AG04450 (cell line): ENCODE measurements around the gene SLC36A1. TPM values are rescaled to one million over a fixed set of nuclear protein-coding genes. Genes with fewer than 3 reads are reported as not detected.

ENCODE experiments used
- CTCF ChIA-PET: fragments of 300-600, 350-600 bp; formaldehyde crosslinking; extraction: SDS; loops from one replicate; lab custom pipeline; 2022; ENCODE audit warnings: antibody characterized with exemption, inconsistent platforms; lab: Charles Lee
- POLR2A ChIA-PET: fragments of 350-600 bp; formaldehyde crosslinking; extraction: SDS; loops from one replicate; lab custom pipeline; 2021; ENCODE audit warnings: antibody characterized with exemption, inconsistent platforms; lab: Yijun Ruan, JAX
- DNase-seq: peaks from one replicate; pipeline ENCODE4 v3.0.0-alpha.2; 2011; ENCODE audit warnings: low read depth, low spot score
- H3K27ac ChIP-seq: one replicate; pipeline ENCODE4 v1.5.1; 2012; ENCODE audit warnings: low read depth, low read length, control low read depth
- H3K27me3 ChIP-seq: one replicate; pipeline ENCODE4 v1.6.0; 2012; ENCODE audit warnings: low read length; ENCODE audit not compliant: control insufficient read depth, insufficient read depth
- H3K4me3 ChIP-seq: 2 replicates; pipeline ENCODE4 v1.5.1; 2011; ENCODE audit warnings: mild to moderate bottlenecking, low read depth, low read length, control low read depth
- H3K9me3 ChIP-seq: 2 replicates; pipeline ENCODE4 v1.5.1; 2012; ENCODE audit warnings: low read length; ENCODE audit not compliant: control insufficient read depth, insufficient read depth
- CTCF ChIP-seq: IDR thresholded peaks from 2 replicates; pipeline ENCODE4 v1.5.1; 2011; ENCODE audit warnings: low read depth, low read length, control low read depth, inconsistent platforms
- polyA plus RNA-seq: library from polyadenylated mRNA; depleted of rRNA; stranded (reverse); fragments of >200 nt; gene quantifications from 2 replicates; pipeline ENCODE4 v1.2.3, GENCODE V29; 2011

SLC36A1 gene
- polyA plus RNA-seq, 1 experiment = 22.2 TPM

GRCh38 chr5:151448038-151448985 lies 909 bp downstream of the SLC36A1 start:
- peak; percentile 18; the same call in 1 of the 2 replicates for TF ChIP-seq CTCF
- ChIA-PET CTCF (interaction anchor here (0.6 to 6.4 kb wide), 23 partner anchors 10 to 323 kb away, joined by 3 to 101 read pairs (median 5); no protein-coding TSS in a partner anchor), POLR2A (interaction anchor here (1.1 to 1.2 kb wide), 2 partner anchors 11 to 33 kb away, joined by 3 read pairs; no protein-coding TSS in a partner anchor)
- Histone ChIP-seq H3K4me3 (peak overlapping the region; percentile 73), H3K27ac (no peak overlapping the region), H3K9me3 (no peaks in the 10 kb centered on the region; the same call in 1 of the 2 replicates), H3K27me3 (no peaks in the 10 kb centered on the region)
- no peak for DNase-seq

- TF ChIP-seq CTCF = no peak
- POLR2A ChIA-PET = interaction anchor here (1.1 kb wide), 1 partner anchor 10 kb away, joined by 3 read pairs; no protein-coding TSS in a partner anchor
- Histone ChIP-seq H3K27ac (no peak overlapping the region), H3K9me3 (no peaks in the 10 kb centered on the region; the same call in 1 of the 2 replicates), H3K4me3 (peak overlapping the region; percentile 73), H3K27me3 (no peaks in the 10 kb centered on the region)
- CTCF ChIA-PET = interaction anchor here (0.6 to 6.4 kb wide), 7 partner anchors 10 to 293 kb away, joined by 3 to 101 read pairs (median 16); no protein-coding TSS in a partner anchor
- DNase-seq = no peak
These were observed 1.9 kb downstream of the SLC36A1 start for GRCh38 chr5:151449297-151449696.

- POLR2A ChIA-PET = no interaction called here
- Histone ChIP-seq H3K9me3 (no peaks in the 10 kb centered on the region; the same call in 1 of the 2 replicates), H3K27me3 (no peaks in the 10 kb centered on the region), H3K27ac (no peak overlapping the region), H3K4me3 (no peak overlapping the region)
- CTCF ChIA-PET = interaction anchor here (1.7 to 6.4 kb wide), 5 partner anchors 9 to 202 kb away, joined by 4 to 101 read pairs (median 51); no protein-coding TSS in a partner anchor
- TF ChIP-seq CTCF = no peak
- DNase-seq = no peak
These were observed 2.4 kb downstream of the SLC36A1 start for GRCh38 chr5:151449839-151450238.

GRCh38 chr5:151450605-151451004 lies 3.2 kb downstream of the SLC36A1 start:
- no peaks in the 10 kb centered on the region for H3K27me3 ChIP-seq
- ChIA-PET POLR2A (no interaction called here), CTCF (interaction anchor here (1.7 to 6.4 kb wide), 4 partner anchors 8 to 201 kb away, joined by 4 to 101 read pairs (median 32); no protein-coding TSS in a partner anchor)
- H3K4me3 ChIP-seq = no peak overlapping the region
- DNase-seq = no peak
- no peaks in the 10 kb centered on the region; the same call in 1 of the 2 replicates for H3K9me3 ChIP-seq
- no peak for TF ChIP-seq CTCF
- H3K27ac ChIP-seq = no peak overlapping the region
